IMR-90 (cell line): Measurements from ENCODE around the gene NEURL1B. TPM values are rescaled to one million over a fixed set of nuclear protein-coding genes. Genes with fewer than 3 reads are reported as not detected.

Experiments used
- ATAC-seq: fragments of 200-7000 bp; cut with Tn5 transposase; 2 replicates; pipeline ENCODE4 v1.9.1; 2020; ENCODE audit warnings: low read depth, mild to moderate bottlenecking, moderate library complexity
- BruUV-seq: library from RNA; stranded (reverse); fragments of 400-500 nt; replicated peaks from 2 replicates; lab custom pipeline; 2021; lab: Mats Ljungman, UMichigan
- CTCF ChIA-PET: fragments of 300-600 bp; formaldehyde crosslinking; extraction: SDS; loops from one replicate; lab custom pipeline; 2021; ENCODE audit warnings: antibody characterized with exemption; lab: Yijun Ruan, JAX
- POLR2A ChIA-PET: fragments of 300-600 bp; sonication (Branson Sonifier 250); formaldehyde crosslinking; loops from one replicate; lab custom pipeline; 2022; ENCODE audit warnings: antibody characterized with exemption; ENCODE audit not compliant: unreplicated experiment; lab: Charles Lee
- DNase-seq: peaks from one replicate; pipeline ENCODE4 v3.0.0; 2013
- H2AFZ ChIP-seq: replicated peaks from 2 replicates; pipeline ENCODE3; 2013; ENCODE audit warnings: low read length, mild to moderate bottlenecking; ENCODE audit not compliant: poor library complexity
- H2AK5ac ChIP-seq: 2 replicates; pipeline ENCODE4 v1.6.1; 2013; ENCODE audit warnings: low read depth, low read length, inconsistent platforms
- H2AK9ac ChIP-seq: replicated peaks from 2 replicates; pipeline ENCODE3; 2013; ENCODE audit warnings: mild to moderate bottlenecking, low read depth, low read length, moderate library complexity; ENCODE audit not compliant: poor library complexity
- H2BK120ac ChIP-seq: 2 replicates; pipeline ENCODE4 v1.6.1; 2013; ENCODE audit warnings: low read depth, low read length, inconsistent platforms
- H2BK15ac ChIP-seq: 3 replicates; pipeline ENCODE4 v1.6.1; 2013; ENCODE audit warnings: low read depth, low read length, inconsistent platforms
- H2BK20ac ChIP-seq: 2 replicates; pipeline ENCODE4 v1.6.1; 2013; ENCODE audit warnings: low read depth, mild to moderate bottlenecking, inconsistent platforms, low read length, moderate library complexity
- H2BK5ac ChIP-seq: 2 replicates; pipeline ENCODE4 v1.6.1; 2013; ENCODE audit warnings: mild to moderate bottlenecking, low read depth, low read length, inconsistent platforms; ENCODE audit not compliant: poor library complexity, severe bottlenecking
- H3K14ac ChIP-seq: replicated peaks from 2 replicates; pipeline ENCODE4 v1.6.1; 2013; ENCODE audit warnings: low read depth, low read length, inconsistent platforms
- H3K18ac ChIP-seq: 2 replicates; pipeline ENCODE4 v1.6.1; 2013; ENCODE audit warnings: low read depth, low read length, control low read depth
- H3K23ac ChIP-seq: 2 replicates; pipeline ENCODE4 v1.6.1; 2013; ENCODE audit warnings: low read depth, low read length, inconsistent platforms
- H3K27ac ChIP-seq: 2 replicates; pipeline ENCODE4 v1.5.1; 2013; ENCODE audit warnings: mild to moderate bottlenecking, control low read depth, low read length; ENCODE audit not compliant: insufficient read depth
- H3K27me3 ChIP-seq: 2 replicates; pipeline ENCODE4 v1.6.1; 2013; ENCODE audit warnings: low read length; ENCODE audit not compliant: control insufficient read depth, insufficient read depth
- H3K36me3 ChIP-seq: 2 replicates; pipeline ENCODE4 v1.6.1; 2013; ENCODE audit warnings: low read length, mixed read lengths; ENCODE audit not compliant: control insufficient read depth, insufficient read depth
- H3K4ac ChIP-seq: 2 replicates; pipeline ENCODE4 v1.6.1; 2013; ENCODE audit warnings: low read depth, low read length, inconsistent platforms
- H3K4me1 ChIP-seq: 2 replicates; pipeline ENCODE4 v1.6.1; 2013; ENCODE audit warnings: low read length, mixed read lengths; ENCODE audit not compliant: control insufficient read depth, insufficient read depth
- H3K4me2 ChIP-seq: 2 replicates; pipeline ENCODE4 v1.6.1; 2013; ENCODE audit warnings: low read depth, mild to moderate bottlenecking, control low read depth, low read length, moderate library complexity
- H3K4me3 ChIP-seq: 2 replicates; pipeline ENCODE4 v1.5.1; 2013; ENCODE audit warnings: low read depth, mild to moderate bottlenecking, control low read depth, low read length, moderate library complexity; ENCODE audit not compliant: insufficient read depth
- H3K56ac ChIP-seq: 2 replicates; pipeline ENCODE4 v1.6.1; 2013; ENCODE audit warnings: low read length, inconsistent platforms; ENCODE audit not compliant: insufficient read depth; ENCODE audit errors: extremely low read depth
- H3K79me1 ChIP-seq, 2 experiments: 2 replicates each; pipeline ENCODE4 v1.6.1; 2013; ENCODE audit warnings: low read length in 2 of 2, inconsistent platforms in 1 of 2, low read depth in 1 of 2
- H3K9ac ChIP-seq: 2 replicates; pipeline ENCODE4 v1.6.1; 2013; ENCODE audit warnings: low read depth, low read length, control low read depth
- H3K9me1 ChIP-seq: 2 replicates; pipeline ENCODE4 v1.6.1; 2013; ENCODE audit warnings: low read length, inconsistent platforms; ENCODE audit not compliant: insufficient read depth
- H3K9me3 ChIP-seq: 2 replicates; pipeline ENCODE4 v1.6.1; 2013; ENCODE audit warnings: low read length; ENCODE audit not compliant: control insufficient read depth, insufficient read depth
- H4K20me1 ChIP-seq: 2 replicates; pipeline ENCODE4 v1.6.1; 2013; ENCODE audit warnings: low read length, inconsistent platforms; ENCODE audit not compliant: insufficient read depth
- H4K5ac ChIP-seq: 2 replicates; pipeline ENCODE4 v1.6.1; 2013; ENCODE audit warnings: mild to moderate bottlenecking, low read depth, low read length, control low read depth
- H4K8ac ChIP-seq, 2 experiments: 2 replicates each; pipeline ENCODE4 v1.6.1; 2013; ENCODE audit warnings: low read depth in 2 of 2, low read length in 2 of 2, control low read depth in 1 of 2, inconsistent platforms in 1 of 2
- H4K91ac ChIP-seq: 2 replicates; pipeline ENCODE4 v1.6.1; 2013; ENCODE audit warnings: low read depth, low read length, inconsistent platforms; ENCODE audit not compliant: insufficient read depth
- CHD1 ChIP-seq: IDR thresholded peaks from 2 replicates; pipeline ENCODE4 v1.6.1; 2012; ENCODE audit warnings: low read depth, low read length, improper control_type of control experiment
- CTCF ChIP-seq: conservative IDR thresholded peaks from 2 replicates; pipeline ENCODE4 v1.5.1; 2012; ENCODE audit warnings: mild to moderate bottlenecking, low read depth, low read length, improper control_type of control experiment
- ELK1 ChIP-seq: fragments of 150-350 bp; IDR thresholded peaks from 2 replicates; pipeline ENCODE4 v1.6.1; 2016; ENCODE audit warnings: low read depth, mild to moderate bottlenecking, low read length, moderate library complexity, borderline replicate concordance
- MAFK ChIP-seq: IDR thresholded peaks from 2 replicates; pipeline ENCODE4 v1.6.1; 2012; ENCODE audit warnings: low read depth, low read length, improper control_type of control experiment
- MAZ ChIP-seq: IDR thresholded peaks from 2 replicates; pipeline ENCODE4 v1.6.1; 2012; ENCODE audit warnings: low read depth, mild to moderate bottlenecking, low read length, improper control_type of control experiment, moderate library complexity, borderline replicate concordance
- POLR2A ChIP-seq: IDR thresholded peaks from 2 replicates; pipeline ENCODE4 v1.6.1; 2012; ENCODE audit warnings: mild to moderate bottlenecking, low read depth, low read length
- RCOR1 ChIP-seq: IDR thresholded peaks from 2 replicates; pipeline ENCODE4 v1.6.1; 2012; ENCODE audit warnings: mild to moderate bottlenecking, low read length, improper control_type of control experiment; ENCODE audit not compliant: insufficient replicate concordance
- RFX5 ChIP-seq: IDR thresholded peaks from 2 replicates; pipeline ENCODE4 v1.8.0; 2012; ENCODE audit warnings: low read depth, mild to moderate bottlenecking, low read length, moderate library complexity
- USF2 ChIP-seq: fragments of 150-350 bp; IDR thresholded peaks from 2 replicates; pipeline ENCODE4 v1.6.1; 2017; ENCODE audit warnings: mild to moderate bottlenecking, antibody characterized with exemption, low read length, low read depth
- WGBS, 2 experiments: methylation state at CpG; one replicate each; pipeline versions ENCODE4 v1.1.5 to v1.1.7; 2013; ENCODE audit warnings: missing lambda C conversion rate in 2 of 2; ENCODE audit not compliant: insufficient read length in 1 of 2; ENCODE audit errors: extremely low coverage in 2 of 2; 5-methylcytosine and 5-hydroxymethylcytosine counted together
- dilution Hi-C: fragments of 300-500 bp; cut with HindIII; formaldehyde crosslinking; loops from one replicate; pipeline ENCODE4 v1.14.3; 2018; ENCODE audit warnings: low sequenced_read_pairs; ENCODE audit not compliant: unreplicated experiment
- in situ Hi-C: fragments of 300-500 bp; cut with MboI; formaldehyde crosslinking; loops from 3 replicates; pipeline ENCODE4 v1.14.3; 2019; ENCODE audit warnings: low sequenced_read_pairs, inconsistent platforms, mixed read lengths
- intact Hi-C: fragments of 100-400 bp; cut with micrococcal nuclease; formaldehyde crosslinking; loops from 2 replicates; pipeline ENCODE4 v1.10.0; 2022
- polyA plus RNA-seq, 3 experiments: library from polyadenylated mRNA; depleted of rRNA; stranded (reverse); fragments of >200 nt; gene quantifications; 2 replicates each; pipeline ENCODE4 v1.2.3, GENCODE V29; 2012; ENCODE audit warnings: low replicate concordance in 1 of 3
- total RNA-seq: library from RNA; depleted of rRNA; stranded (reverse); fragments of >200 nt; gene quantifications from 2 replicates; pipeline ENCODE4 v1.2.3, GENCODE V29; 2012

Gene NEURL1B
- total and polyA plus RNA-seq, 2 of the 4 experiments (the other 2 are of a cell fraction) = 1.8 to 2.8 TPM

GRCh38 chr5:172603251-172603806 lies 37.7 kb upstream of the NEURL1B start:
- Histone ChIP-seq H3K4ac (no peak overlapping the region), H3K4me2 (no peak overlapping the region; the same call in none of the 2 replicates), H3K9ac (0 out of 2 replicates have a peak overlapping the region, but pooled peaks have one; percentile 1), H3K79me1 (no peaks in the 10 kb centered on the region), H3K9me3 (0 out of 2 replicates have a peak, but pooled peaks cover 2% of the 10 kb centered on the region), H3K4me1 (peaks cover 5% of the 10 kb centered on the region; the same call in 1 of the 2 replicates), H3K4me3 (no peak overlapping the region), H2BK15ac (no peak overlapping the region; the same call in 2 of the 3 replicates), H3K23ac (no peak overlapping the region), H3K18ac (peak overlapping the region; percentile 17; the same call in 1 of the 2 replicates), H3K27ac (peak overlapping the region; percentile 17; the same call in 1 of the 2 replicates), H3K14ac (no peak overlapping the region; the same call in 1 of the 2 replicates), H3K56ac (no peak overlapping the region), H4K5ac (peak overlapping the region; percentile 17; the same call in 1 of the 2 replicates), H2AFZ (peak overlapping the region; percentile 26), H2AK9ac (no peak overlapping the region), H2BK120ac (peak overlapping the region; percentile 74), H4K20me1 (no peaks in the 10 kb centered on the region), H4K91ac (peak overlapping the region; percentile 9; the same call in 1 of the 2 replicates), H3K27me3 (peaks cover 10% of the 10 kb centered on the region), H3K9me1 (no peaks in the 10 kb centered on the region), H3K36me3 (no peaks in the 10 kb centered on the region), H2BK5ac (peak overlapping the region; percentile 18), H2BK20ac (peak overlapping the region; percentile 39; the same call in 1 of the 2 replicates), H4K8ac (peak overlapping the region; percentile 69 to 73; a peak in 2 of 4 replicates), H2AK5ac (no peak overlapping the region)
- 29% methylated on average over 10 of the region's 17 CpGs; no CpG with 5 or more reads in 1 of the 2 experiments for WGBS, 2 experiments
- CTCF ChIA-PET = no interaction called here
- in situ Hi-C loops (no loop called here), intact Hi-C loops (no loop called here), dilution Hi-C loops (no loop called here)
- POLR2A ChIA-PET = no interaction called here
- DNase-seq (peak; percentile 51), ATAC-seq (peak; percentile 79)
- BruUV-seq = no TSS peak
- TF ChIP-seq MAZ (no peak), RCOR1 (no peak), USF2 (no peak), ELK1 (no peak), CTCF (no peak), MAFK (no peak), CHD1 (no peak), POLR2A (no peak), RFX5 (no peak)
